Measurements from ENCODE around the gene KYNU. TPM values are rescaled to one million over a fixed set of nuclear protein-coding genes. Genes with fewer than 3 reads are reported as not detected.

Gene KYNU
- total and polyA plus RNA-seq, 2 of the 13 experiments (the other 11 are each of a cell fraction or from before 2014, with no cell fraction given): 21.9 to 68.6 TPM

GRCh38 chr2:142870526-142870925 lies 6.9 kb upstream of the KYNU start (continued):
- no peak for TF ChIP-seq MNT (IDR thresholded peaks at IDR 0.05)
- TF ChIP-seq MAZ (IDR thresholded peaks at IDR 0.05; ENCODE audit: borderline replicate concordance, low read depth, low read length): no peak
- no peak for TF ChIP-seq MAZ (CRISPR knock-in tag; IDR thresholded peaks at IDR 0.05; ENCODE audit: low read depth)
- no peak for TF ChIP-seq SATB2 (CRISPR knock-in tag; IDR thresholded peaks at IDR 0.05)
- TF ChIP-seq ZNF124 (CRISPR knock-in tag; IDR thresholded peaks at IDR 0.05): no peak
- no peak for TF ChIP-seq HIC2 (CRISPR knock-in tag; IDR thresholded peaks at IDR 0.05; ENCODE audit: low read depth)
- peak; percentile 21; the same call in 1 of the 2 replicates for TF ChIP-seq FOXA3 (CRISPR knock-in tag; IDR thresholded peaks at IDR 0.05)
- TF ChIP-seq ZNF510 (CRISPR knock-in tag; IDR thresholded peaks at IDR 0.05; ENCODE audit: low read depth): no peak
- no peak for TF ChIP-seq ZNF121 (CRISPR knock-in tag; IDR thresholded peaks at IDR 0.05)
- 0 out of 2 replicates have a peak, but pooled peaks have one; percentile 30 for TF ChIP-seq KAT7 (CRISPR knock-in tag; IDR thresholded peaks at IDR 0.05; ENCODE audit: borderline replicate concordance)
- no peak for TF ChIP-seq KMT2A (CRISPR knock-in tag; IDR thresholded peaks at IDR 0.05)
- TF ChIP-seq ZHX1 (CRISPR knock-in tag; IDR thresholded peaks at IDR 0.05; ENCODE audit: low read depth): no peak
- TF ChIP-seq PRMT3 (CRISPR knock-in tag; IDR thresholded peaks at IDR 0.05; ENCODE audit: borderline replicate concordance, low read depth): no peak
- 0 out of 2 replicates have a peak, but pooled peaks have one; percentile 21 for TF ChIP-seq THAP11 (CRISPR knock-in tag; IDR thresholded peaks at IDR 0.05)
- TF ChIP-seq TAF1 (CRISPR knock-in tag; IDR thresholded peaks at IDR 0.05): no peak
- no peak for TF ChIP-seq SIN3A (IDR thresholded peaks at IDR 0.05; ENCODE audit: borderline replicate concordance, low read depth, low read length)
- no peak for TF ChIP-seq SALL1 (CRISPR knock-in tag; IDR thresholded peaks at IDR 0.05)
- TF ChIP-seq AGO2 (optimal IDR thresholded peaks at IDR 0.05; ENCODE audit: low read depth, low read length): no peak
- no peak for TF ChIP-seq HMGXB3 (CRISPR knock-in tag; IDR thresholded peaks at IDR 0.05; ENCODE audit: borderline replicate concordance)
- TF ChIP-seq ZSCAN21 (CRISPR knock-in tag; IDR thresholded peaks at IDR 0.05; ENCODE audit: borderline replicate concordance): no peak

All from HepG2 (cell line).